HepG2 (cell line): ENCODE measurements around the gene CFL1. TPM values are rescaled to one million over a fixed set of nuclear protein-coding genes. Genes with fewer than 3 reads are reported as not detected.

Experiments
- ARNT ChIP-seq: fragments of 450-650 bp; IDR thresholded peaks from 2 replicates; pipeline ENCODE4 v1.6.1; 2017
- NBN ChIP-seq: fragments of 450-650 bp; conservative IDR thresholded peaks from 2 replicates; pipeline ENCODE4 v1.6.1; 2017
- NFE2L1 ChIP-seq: sonication (generic); formaldehyde crosslinking; IDR thresholded peaks from 2 replicates; pipeline ENCODE4 v1.4.0; 2020; ENCODE audit warnings: missing genetic modification reagents, mild to moderate bottlenecking, borderline replicate concordance
- PHF20 ChIP-seq: sonication (generic); formaldehyde crosslinking; IDR thresholded peaks from 2 replicates; pipeline ENCODE4 v1.5.0; 2020; ENCODE audit warnings: mild to moderate bottlenecking, missing genetic modification reagents
- POLR2AphosphoS5 ChIP-seq: IDR thresholded peaks from 2 replicates; pipeline ENCODE4 v1.6.1; 2012; ENCODE audit warnings: low read depth, low read length
- PTBP1 ChIP-seq: fragments of 200-400 bp; formaldehyde crosslinking; IDR thresholded peaks from 2 replicates; pipeline ENCODE4 v1.6.1; 2018; ENCODE audit warnings: low read length, low read depth; ENCODE audit not compliant: poor library complexity, severe bottlenecking
- SMARCE1 ChIP-seq: fragments of 450-650 bp; IDR thresholded peaks from 2 replicates; pipeline ENCODE4 v1.6.1; 2017; ENCODE audit warnings: borderline replicate concordance
- TEAD2 ChIP-seq: sonication (generic); formaldehyde crosslinking; IDR thresholded peaks from 2 replicates; pipeline ENCODE4 v1.9.0; 2021; ENCODE audit warnings: missing genetic modification reagents
- ZBTB3 ChIP-seq: sonication (generic); formaldehyde crosslinking; IDR thresholded peaks from 2 replicates; pipeline ENCODE4 v1.4.0; 2020; ENCODE audit warnings: low read depth, mild to moderate bottlenecking, moderate library complexity, missing genetic modification reagents, borderline replicate concordance
- ZNF225 ChIP-seq: sonication (generic); formaldehyde crosslinking; IDR thresholded peaks from 2 replicates; pipeline ENCODE4 v1.4.0; 2020; ENCODE audit warnings: mild to moderate bottlenecking, missing genetic modification reagents
- ZNF317 ChIP-seq: sonication (generic); formaldehyde crosslinking; IDR thresholded peaks from 2 replicates; pipeline ENCODE4 v1.5.0; 2020; ENCODE audit warnings: mild to moderate bottlenecking, missing genetic modification reagents
- ZNF326 ChIP-seq: sonication (generic); formaldehyde crosslinking; IDR thresholded peaks from 2 replicates; pipeline ENCODE4 v1.4.0; 2020; ENCODE audit warnings: missing genetic modification reagents, borderline replicate concordance
- ZNF34 ChIP-seq: sonication (generic); formaldehyde crosslinking; IDR thresholded peaks from 2 replicates; pipeline ENCODE4 v1.4.0; 2020; ENCODE audit warnings: mild to moderate bottlenecking, missing genetic modification reagents, borderline replicate concordance
- ZNF547 ChIP-seq: sonication (generic); formaldehyde crosslinking; IDR thresholded peaks from 2 replicates; pipeline ENCODE4 v1.5.1; 2020; ENCODE audit warnings: mild to moderate bottlenecking, missing genetic modification reagents
- polyA plus RNA-seq, 8 experiments: library from polyadenylated mRNA; depleted of rRNA in 3 of 8; stranded (reverse) in 7 of 8; unstranded in 1 of 8; fragments of >200 nt; fragmentation: Illumina TruSeq in 4 of 8; extraction: Trizol in 4 of 8; gene quantifications; 2 replicates each; pipeline versions ENCODE4 v1.2.1 to v1.2.3, GENCODE V29; 2011 to 2016; ENCODE audit warnings: low read depth in 4 of 8, missing spikeins in 1 of 8, mixed read lengths in 1 of 8; ENCODE audit not compliant: insufficient read depth in 1 of 8
- total RNA-seq, 5 experiments: library from RNA; depleted of rRNA; stranded (reverse); fragments of >200 nt; fragmentation: Illumina TruSeq; extraction: Trizol; gene quantifications; 2 replicates each; pipeline ENCODE4 v1.2.3, GENCODE V29; 2016; ENCODE audit warnings: low read depth in 1 of 5
- TF ChIP-seq, protein P1 (sequence below): sonication (generic); formaldehyde crosslinking; IDR thresholded peaks from 2 replicates; pipeline ENCODE4 v1.5.0; 2020; ENCODE audit warnings: missing genetic modification reagents, mild to moderate bottlenecking, borderline replicate concordance

Gene CFL1
- total and polyA plus RNA-seq, 2 of the 13 experiments (the other 11 are each of a cell fraction or from before 2014, with no cell fraction given), result 379 to 383 TPM

DNA sequence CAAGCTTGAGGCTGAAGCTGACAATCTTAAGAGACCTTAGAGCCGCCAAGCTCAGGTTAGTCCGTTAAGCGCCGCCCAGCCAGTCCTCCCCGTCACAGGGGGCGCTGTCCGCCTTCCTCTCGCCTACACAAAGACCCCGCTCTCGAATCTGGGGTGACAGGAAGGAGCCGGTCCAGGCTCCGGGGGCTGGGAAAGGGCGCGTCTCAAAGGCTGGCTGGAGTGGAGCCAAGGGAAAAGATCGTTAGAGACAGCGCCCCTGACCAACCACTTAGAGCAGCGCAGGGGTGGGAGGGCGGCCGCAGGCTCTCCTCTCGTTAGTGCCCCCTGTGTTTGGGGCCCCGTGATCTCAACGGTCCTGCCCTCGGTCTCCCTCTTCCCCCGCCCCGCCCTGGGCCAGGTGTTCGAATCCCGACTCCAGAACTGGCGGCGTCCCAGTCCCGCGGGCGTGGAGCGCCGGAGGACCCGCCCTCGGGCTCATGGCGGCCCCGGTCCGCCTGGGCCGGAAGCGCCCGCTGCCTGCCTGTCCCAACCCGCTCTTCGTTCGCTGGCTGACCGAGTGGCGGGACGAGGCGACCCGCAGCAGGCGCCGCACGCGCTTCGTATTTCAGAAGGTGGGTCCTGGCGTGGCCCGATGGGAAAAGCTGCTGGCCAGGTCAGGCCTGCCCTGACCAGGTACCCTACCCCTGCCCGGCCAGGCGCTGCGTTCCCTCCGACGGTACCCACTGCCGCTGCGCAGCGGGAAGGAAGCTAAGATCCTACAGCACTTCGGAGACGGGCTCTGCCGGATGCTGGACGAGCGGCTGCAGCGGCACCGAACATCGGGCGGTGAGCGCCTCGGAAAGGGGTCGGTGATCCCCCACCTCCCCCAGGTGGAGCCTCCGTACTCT lies 2.5 kb upstream of the CFL1 start, which contains the start of gene MUS81 (continued):
- TF ChIP-seq ARNT (no peak), SMARCE1 (no peak), NBN (no peak), ZNF326 (CRISPR knock-in tag) (no peak), NFE2L1 (CRISPR knock-in tag) (no peak), ZNF547 (CRISPR knock-in tag) (no peak; the same call in 1 of the 2 replicates), TEAD2 (no peak), PHF20 (CRISPR knock-in tag) (peak; percentile 89), POLR2AphosphoS5 (peak; percentile 74), ZNF225 (CRISPR knock-in tag) (no peak), ZNF317 (CRISPR knock-in tag) (peak; percentile 75), ZNF34 (CRISPR knock-in tag) (no peak), PTBP1 (no peak), ZBTB3 (CRISPR knock-in tag) (no peak)
- TF ChIP-seq, protein P1, sequence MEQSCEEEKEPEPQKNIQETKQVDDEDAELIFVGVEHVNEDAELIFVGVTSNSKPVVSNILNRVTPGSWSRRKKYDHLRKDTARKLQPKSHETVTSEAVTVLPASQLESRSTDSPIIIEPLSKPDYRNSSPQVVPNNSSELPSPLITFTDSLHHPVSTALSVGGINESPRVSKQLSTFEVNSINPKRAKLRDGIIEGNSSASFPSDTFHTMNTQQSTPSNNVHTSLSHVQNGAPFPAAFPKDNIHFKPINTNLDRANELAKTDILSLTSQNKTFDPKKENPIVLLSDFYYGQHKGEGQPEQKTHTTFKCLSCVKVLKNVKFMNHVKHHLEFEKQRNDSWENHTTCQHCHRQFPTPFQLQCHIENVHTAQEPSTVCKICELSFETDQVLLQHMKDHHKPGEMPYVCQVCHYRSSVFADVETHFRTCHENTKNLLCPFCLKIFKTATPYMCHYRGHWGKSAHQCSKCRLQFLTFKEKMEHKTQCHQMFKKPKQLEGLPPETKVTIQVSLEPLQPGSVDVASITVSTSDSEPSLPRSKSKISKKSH (CRISPR knock-in tag), result no peak; the same call in 1 of the 2 replicates
